Measurements from ENCODE around the gene RNF7. TPM values are rescaled to one million over a fixed set of nuclear protein-coding genes. Genes with fewer than 3 reads are reported as not detected.

The RNF7 gene
- total RNA-seq, 6 experiments from 2014 or later = 135 to 170 (median 139) TPM

DNA sequence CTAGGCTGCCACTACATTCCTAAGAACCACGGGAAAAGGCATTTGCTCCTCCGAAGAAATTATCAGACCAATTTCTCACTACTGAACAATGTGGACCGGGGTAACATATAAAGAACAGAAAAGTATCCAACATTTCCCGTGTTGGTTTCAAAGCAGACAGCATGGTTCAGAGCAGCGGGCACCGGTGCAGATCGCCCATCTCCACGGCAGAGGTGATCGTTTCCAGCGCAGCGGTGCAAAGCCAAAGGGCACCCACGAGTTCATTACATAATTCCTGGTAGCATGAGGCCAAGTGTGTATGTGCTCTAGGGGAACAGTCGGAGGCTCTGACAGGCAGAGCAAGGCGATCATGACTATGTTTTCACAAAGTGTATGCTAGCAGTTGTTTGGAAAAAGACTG is 38.3 kb downstream of the RNF7 start:
- Mint-ChIP-seq H3K27ac (no peak overlapping the region), H3K4me3 (no peak overlapping the region), H3K4me1 (ENCODE audit: low read depth) (no peaks in the 10 kb centered on the region), H3K36me3 (ENCODE audit: low read depth) (no peaks in the 10 kb centered on the region), H3K27me3 (ENCODE audit: insufficient read depth) (peaks cover 5% of the 10 kb centered on the region), H3K9me3 (no peaks in the 10 kb centered on the region)
- DNase-seq = no peak
- TF ChIP-seq, protein P1, sequence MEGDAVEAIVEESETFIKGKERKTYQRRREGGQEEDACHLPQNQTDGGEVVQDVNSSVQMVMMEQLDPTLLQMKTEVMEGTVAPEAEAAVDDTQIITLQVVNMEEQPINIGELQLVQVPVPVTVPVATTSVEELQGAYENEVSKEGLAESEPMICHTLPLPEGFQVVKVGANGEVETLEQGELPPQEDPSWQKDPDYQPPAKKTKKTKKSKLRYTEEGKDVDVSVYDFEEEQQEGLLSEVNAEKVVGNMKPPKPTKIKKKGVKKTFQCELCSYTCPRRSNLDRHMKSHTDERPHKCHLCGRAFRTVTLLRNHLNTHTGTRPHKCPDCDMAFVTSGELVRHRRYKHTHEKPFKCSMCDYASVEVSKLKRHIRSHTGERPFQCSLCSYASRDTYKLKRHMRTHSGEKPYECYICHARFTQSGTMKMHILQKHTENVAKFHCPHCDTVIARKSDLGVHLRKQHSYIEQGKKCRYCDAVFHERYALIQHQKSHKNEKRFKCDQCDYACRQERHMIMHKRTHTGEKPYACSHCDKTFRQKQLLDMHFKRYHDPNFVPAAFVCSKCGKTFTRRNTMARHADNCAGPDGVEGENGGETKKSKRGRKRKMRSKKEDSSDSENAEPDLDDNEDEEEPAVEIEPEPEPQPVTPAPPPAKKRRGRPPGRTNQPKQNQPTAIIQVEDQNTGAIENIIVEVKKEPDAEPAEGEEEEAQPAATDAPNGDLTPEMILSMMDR (IDR thresholded peaks at IDR 0.05) = no peak

DNA sequence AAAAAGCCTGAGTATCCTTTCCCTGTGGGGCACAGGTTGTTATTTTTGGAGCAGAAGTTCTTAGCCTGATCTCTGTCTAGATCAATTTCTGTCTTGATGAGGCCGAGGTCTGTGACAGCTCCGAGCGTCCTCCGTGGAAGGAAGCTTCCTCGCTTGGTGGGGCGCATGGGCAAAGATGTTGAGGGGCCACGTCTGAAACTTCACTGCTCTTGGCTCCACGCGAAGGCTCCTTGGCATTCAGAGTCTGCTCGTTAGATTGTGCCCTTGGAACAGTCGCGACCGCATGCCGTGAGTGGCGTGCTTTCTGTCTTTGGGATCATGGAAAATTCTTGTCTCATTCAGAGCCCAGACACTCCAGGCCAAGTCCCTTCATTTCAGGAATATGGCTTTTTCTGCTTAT is 38.8 kb downstream of the RNF7 start:
- no peaks in the 10 kb centered on the region for H3K9me3 Mint-ChIP-seq
- peaks cover 5% of the 10 kb centered on the region; the same call in 1 of the 2 replicates for H3K27me3 Mint-ChIP-seq (ENCODE audit: insufficient read depth)
- H3K4me1 Mint-ChIP-seq (ENCODE audit: low read depth) = no peaks in the 10 kb centered on the region
- H3K36me3 Mint-ChIP-seq (ENCODE audit: low read depth) = no peaks in the 10 kb centered on the region
- no peak overlapping the region for H3K27ac Mint-ChIP-seq
- TF ChIP-seq, protein P1 (IDR thresholded peaks at IDR 0.05) = no peak
- DNase-seq = no peak
- no peak overlapping the region for H3K4me3 Mint-ChIP-seq

DNA sequence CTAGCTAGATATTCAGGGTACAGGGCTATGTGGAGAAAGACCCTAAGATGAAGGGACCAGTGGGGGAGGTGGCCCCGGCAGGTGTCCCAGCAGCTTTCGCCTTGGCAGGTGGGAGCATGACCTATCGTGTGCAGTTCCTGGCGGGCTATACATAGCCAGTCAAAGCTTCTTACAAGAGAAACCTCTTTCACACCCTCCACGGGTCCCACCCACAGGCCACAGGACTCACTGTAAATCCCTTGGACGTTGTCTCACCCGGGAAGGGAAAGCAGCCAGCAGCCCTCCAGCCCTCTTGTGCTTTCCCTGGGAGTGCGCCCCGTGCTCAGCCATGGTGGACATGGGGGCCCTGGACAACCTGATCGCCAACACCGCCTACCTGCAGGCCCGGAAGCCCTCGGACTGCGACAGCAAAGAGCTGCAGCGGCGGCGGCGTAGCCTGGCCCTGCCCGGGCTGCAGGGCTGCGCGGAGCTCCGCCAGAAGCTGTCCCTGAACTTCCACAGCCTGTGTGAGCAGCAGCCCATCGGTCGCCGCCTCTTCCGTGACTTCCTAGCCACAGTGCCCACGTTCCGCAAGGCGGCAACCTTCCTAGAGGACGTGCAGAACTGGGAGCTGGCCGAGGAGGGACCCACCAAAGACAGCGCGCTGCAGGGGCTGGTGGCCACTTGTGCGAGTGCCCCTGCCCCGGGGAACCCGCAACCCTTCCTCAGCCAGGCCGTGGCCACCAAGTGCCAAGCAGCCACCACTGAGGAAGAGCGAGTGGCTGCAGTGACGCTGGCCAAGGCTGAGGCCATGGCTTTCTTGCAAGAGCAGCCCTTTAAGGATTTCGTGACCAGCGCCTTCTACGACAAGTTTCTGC is 40.1 kb downstream of the RNF7 start:
- Mint-ChIP-seq H3K9me3 (no peaks in the 10 kb centered on the region), H3K4me1 (ENCODE audit: low read depth) (no peaks in the 10 kb centered on the region)
- TF ChIP-seq, protein P1 (IDR thresholded peaks at IDR 0.05) = no peak

DNA sequence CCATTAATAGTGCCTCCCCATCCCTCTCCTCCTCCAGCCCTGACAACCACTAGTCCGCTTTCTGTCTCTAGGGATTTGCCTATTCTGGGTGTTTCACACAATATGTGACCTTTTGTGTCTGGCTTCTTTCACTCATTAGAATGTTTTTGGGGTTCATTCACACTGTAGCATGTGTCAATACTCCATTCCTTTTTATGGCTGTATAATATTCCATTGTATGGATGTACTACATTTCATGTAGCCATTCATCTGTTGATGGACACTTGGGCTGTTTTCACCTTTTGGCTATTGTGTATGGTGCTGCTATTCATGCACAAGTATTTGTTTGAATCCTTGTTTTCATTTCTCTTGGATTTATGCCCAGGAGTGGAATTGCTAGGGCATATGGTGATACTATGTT is 41.6 kb downstream of the RNF7 start:
- Mint-ChIP-seq H3K4me3 (no peak overlapping the region), H3K9me3 (no peaks in the 10 kb centered on the region), H3K27ac (no peak overlapping the region), H3K36me3 (ENCODE audit: low read depth) (no peaks in the 10 kb centered on the region), H3K4me1 (ENCODE audit: low read depth) (no peaks in the 10 kb centered on the region), H3K27me3 (ENCODE audit: insufficient read depth) (peaks cover 12% of the 10 kb centered on the region)
- TF ChIP-seq, protein P1 (IDR thresholded peaks at IDR 0.05) = no peak
- no peak for DNase-seq

More for the DNA sequence above, 40.1 kb downstream of the RNF7 start:
- Mint-ChIP-seq H3K27me3 (ENCODE audit: insufficient read depth) (peaks cover 8% of the 10 kb centered on the region; the same call in 1 of the 2 replicates), H3K27ac (no peak overlapping the region), H3K4me3 (no peak overlapping the region), H3K36me3 (ENCODE audit: low read depth) (no peaks in the 10 kb centered on the region)
- DNase-seq = no peak

DNA sequence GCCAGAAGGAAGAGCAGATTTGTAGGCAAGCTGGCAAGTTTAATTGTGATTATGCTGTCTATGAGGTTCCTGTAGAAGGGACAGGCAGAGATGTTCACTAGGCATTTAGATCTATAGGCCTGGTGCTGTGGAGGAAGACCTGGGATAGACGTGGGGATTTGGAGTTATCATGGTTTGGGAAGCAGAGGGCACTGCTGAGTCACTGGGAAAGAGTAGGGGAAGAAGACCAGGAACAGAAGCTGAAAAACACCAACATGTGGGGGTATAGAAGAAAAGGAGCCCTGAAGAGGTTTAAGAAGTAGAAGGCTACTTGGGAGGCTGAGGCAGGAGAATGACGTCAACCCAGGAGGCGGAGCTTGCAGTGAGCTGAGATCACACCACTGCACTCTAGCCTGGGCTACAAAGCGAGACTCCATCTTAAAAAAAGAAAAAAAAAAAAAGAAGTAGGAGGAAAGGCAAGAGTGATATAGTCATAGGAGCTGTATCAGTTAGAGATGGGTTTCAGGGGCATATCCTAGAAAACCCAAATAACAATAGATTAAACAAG is 44.4 kb downstream of the RNF7 start:
- Mint-ChIP-seq H3K9me3 (no peaks in the 10 kb centered on the region), H3K36me3 (ENCODE audit: low read depth) (no peaks in the 10 kb centered on the region), H3K4me3 (no peak overlapping the region), H3K27ac (no peak overlapping the region), H3K27me3 (ENCODE audit: insufficient read depth) (peaks cover 16% of the 10 kb centered on the region), H3K4me1 (ENCODE audit: low read depth) (no peaks in the 10 kb centered on the region)
- TF ChIP-seq, protein P1 (IDR thresholded peaks at IDR 0.05) = no peak; the same call in 1 of the 2 replicates
- no peak for DNase-seq

Measured in HFFc6 (cell line).